BJ (cell line): ENCODE measurements around the gene TM4SF4. TPM values are rescaled to one million over a fixed set of nuclear protein-coding genes. Genes with fewer than 3 reads are reported as not detected.

ENCODE experiments used
- CTCF ChIA-PET: fragments of 350-600 bp; formaldehyde crosslinking; extraction: SDS; loops from one replicate; lab custom pipeline; 2021; ENCODE audit warnings: antibody characterized with exemption, inconsistent platforms; lab: Yijun Ruan, JAX
- POLR2A ChIA-PET: fragments of 300-600 bp; sonication (Branson Sonifier 250); formaldehyde crosslinking; extraction: SDS; loops from one replicate; lab custom pipeline; 2021; ENCODE audit warnings: antibody characterized with exemption; lab: Charles Lee
- DNase-seq: peaks from one replicate; pipeline ENCODE4 v3.0.0-alpha.2; 2011; ENCODE audit warnings: low read depth
- H3K27me3 ChIP-seq: 2 replicates; pipeline ENCODE4 v1.6.0; 2011; ENCODE audit warnings: low read length; ENCODE audit not compliant: control insufficient read depth, insufficient read depth
- H3K36me3 ChIP-seq: 2 replicates; pipeline ENCODE4 v1.5.1; 2011; ENCODE audit warnings: low read length; ENCODE audit not compliant: control insufficient read depth, insufficient read depth
- H3K4me3 ChIP-seq: 2 replicates; pipeline ENCODE4 v1.5.1; 2011; ENCODE audit warnings: low read depth, mild to moderate bottlenecking, control low read depth, low read length
- CTCF ChIP-seq: IDR thresholded peaks from 2 replicates; pipeline ENCODE4 v1.5.1; 2011; ENCODE audit warnings: low read depth, mild to moderate bottlenecking, control low read depth, inconsistent platforms, low read length, moderate library complexity; ENCODE audit not compliant: insufficient read depth
- polyA plus RNA-seq: library from polyadenylated mRNA; depleted of rRNA; stranded (reverse); fragments of >200 nt; gene quantifications from 2 replicates; pipeline ENCODE4 v1.2.3, GENCODE V29; 2011

The TM4SF4 gene
- polyA plus RNA-seq, 1 experiment, result 0.42 TPM

DNA sequence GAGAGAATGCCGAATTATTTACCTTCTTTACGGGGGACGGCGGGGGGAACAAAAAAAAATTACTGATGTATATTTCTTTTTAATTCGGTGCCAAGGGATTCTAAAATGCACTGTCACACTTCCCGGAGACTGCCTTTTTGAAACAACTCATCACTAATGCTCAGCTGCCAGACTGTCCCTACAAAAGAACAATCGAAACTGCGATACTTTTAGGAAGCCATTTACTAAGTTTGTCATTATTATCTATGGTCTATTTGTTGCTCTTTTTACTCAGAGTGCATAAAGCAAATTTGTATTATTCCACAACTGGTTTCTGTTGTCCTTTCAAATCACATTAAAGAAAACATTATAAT, 60.8 kb downstream of the TM4SF4 start:
- ChIA-PET POLR2A (no interaction called here), CTCF (interaction anchor here (0.8 to 3.4 kb wide), 5 partner anchors 33 to 273 kb away, joined by 3 to 18 read pairs (median 4); no protein-coding TSS in a partner anchor)
- Histone ChIP-seq H3K36me3 (peaks cover 2% of the 10 kb centered on the region), H3K4me3 (peak overlapping the region; percentile 5; the same call in 1 of the 2 replicates), H3K27me3 (no peaks in the 10 kb centered on the region)
- DNase-seq, result no peak
- no peak for TF ChIP-seq CTCF

DNA sequence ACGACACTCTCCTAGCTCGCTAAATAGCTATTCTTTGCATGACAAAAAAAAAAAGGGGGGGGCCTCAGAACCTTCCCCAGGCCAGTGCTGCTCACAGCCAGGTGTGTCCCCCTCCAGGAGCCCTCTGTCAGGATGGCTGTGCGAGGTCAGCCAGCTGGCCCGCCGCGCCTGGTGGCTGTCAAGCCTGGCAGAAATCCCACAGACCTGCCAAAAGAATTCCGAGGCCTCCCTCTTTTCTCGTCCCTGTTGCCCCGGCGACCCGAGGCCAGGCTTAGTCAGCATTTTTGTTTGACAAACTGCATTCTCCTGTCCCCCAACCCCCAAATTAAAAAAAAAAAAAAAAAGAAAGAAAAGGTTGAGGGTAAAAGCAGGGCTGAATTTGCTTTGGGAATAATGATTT, 61.9 kb downstream of the TM4SF4 start:
- POLR2A ChIA-PET, result no interaction called here
- CTCF ChIA-PET, result interaction anchor here (0.6 to 3.4 kb wide), 4 partner anchors 85 to 312 kb away, joined by 3 to 18 read pairs (median 4); no protein-coding TSS in a partner anchor
- H3K4me3 ChIP-seq, result no peak overlapping the region
- no peak for TF ChIP-seq CTCF
- DNase-seq, result no peak
- peaks cover 3% of the 10 kb centered on the region for H3K36me3 ChIP-seq
- H3K27me3 ChIP-seq, result no peaks in the 10 kb centered on the region

- TF ChIP-seq CTCF, result no peak
- no peak for DNase-seq
- Histone ChIP-seq H3K27me3 (no peaks in the 10 kb centered on the region), H3K36me3 (peaks cover 6% of the 10 kb centered on the region), H3K4me3 (no peak overlapping the region)
- ChIA-PET POLR2A (no interaction called here), CTCF (no interaction called here)
Observed at GRCh38 chr3:149538371-149538770, 63.9 kb downstream of the TM4SF4 start.

GRCh38 chr3:149541091-149541491, 66.6 kb downstream of the TM4SF4 start:
- DNase-seq, result no peak
- no peak for TF ChIP-seq CTCF
- Histone ChIP-seq H3K36me3 (peaks cover 6% of the 10 kb centered on the region), H3K27me3 (no peaks in the 10 kb centered on the region), H3K4me3 (no peak overlapping the region)
- POLR2A ChIA-PET, result no interaction called here
- CTCF ChIA-PET, result interaction anchor here (0.8 to 1.4 kb wide), 4 partner anchors 10 to 36 kb away, joined by 3 to 4 read pairs (median 4); no protein-coding TSS in a partner anchor

GRCh38 chr3:149542375-149543312, 68.1 kb downstream of the TM4SF4 start:
- CTCF ChIA-PET, result interaction anchor here (1.0 to 1.4 kb wide), 3 partner anchors 12 to 34 kb away, joined by 3 to 4 read pairs (median 4); no protein-coding TSS in a partner anchor
- POLR2A ChIA-PET, result no interaction called here
- Histone ChIP-seq H3K4me3 (no peak overlapping the region), H3K27me3 (no peaks in the 10 kb centered on the region), H3K36me3 (peaks cover 6% of the 10 kb centered on the region)
- no peak for TF ChIP-seq CTCF
- no peak for DNase-seq
